Peyer's patch (tissue), 4 donors: ENCODE data around the gene SGSH. TPM values are rescaled to one million over a fixed set of nuclear protein-coding genes. Genes with fewer than 3 reads are reported as not detected.

Source experiments
- DNase-seq, 3 donors: peaks; one replicate each; pipeline ENCODE4 v3.0.0-alpha.2; 2017 to 2019
- H3K27ac ChIP-seq, 4 donors: fragments of 200-600 bp; sonication (generic); one replicate each; pipeline ENCODE4 v1.5.1; 2016 to 2019
- H3K27me3 ChIP-seq, 2 donors: fragments of 200-600 bp; sonication (generic); one replicate each; pipeline ENCODE4 v1.5.1; 2019
- H3K36me3 ChIP-seq, 3 donors: fragments of 200-600 bp; sonication (generic); one replicate each; pipeline ENCODE4 v1.5.1; 2016 to 2019
- H3K4me1 ChIP-seq, 4 donors: fragments of 200-600 bp; sonication (generic); one replicate each; pipeline ENCODE4 v1.5.1; 2016 to 2019
- H3K4me3 ChIP-seq, 4 donors: fragments of 200-600 bp; sonication (generic); 1 replicate in 3 of 4; 2 replicates in 1 of 4; pipeline ENCODE4 v1.5.1; 2016 to 2019; ENCODE audit warnings: mild to moderate bottlenecking in 1 of 4
- H3K9me3 ChIP-seq, 4 donors: fragments of 200-600 bp; sonication (generic); one replicate each; pipeline ENCODE4 v1.5.1; 2016 to 2019; ENCODE audit warnings: mild to moderate bottlenecking in 1 of 4
- CTCF ChIP-seq, 6 experiments: fragments of 450-650 bp in 4 of 6; fragments of 200-600 bp in 2 of 6; sonication (generic) in 1 of 6; IDR thresholded peaks; one replicate each; pipeline ENCODE4 v1.5.1; 2017 to 2019; ENCODE audit warnings: antibody characterized with exemption in 6 of 6, mild to moderate bottlenecking in 3 of 6, moderate library complexity in 1 of 6
- POLR2A ChIP-seq, 2 donors: fragments of 450-650 bp; IDR thresholded peaks; one replicate each; pipeline ENCODE4 v1.5.1; 2017; ENCODE audit warnings: antibody characterized with exemption in 2 of 2, mild to moderate bottlenecking in 2 of 2, moderate library complexity in 2 of 2
- total RNA-seq, 4 donors: library from RNA; depleted of rRNA; stranded (reverse); fragments of >200 nt; gene quantifications; one replicate each; pipeline ENCODE4 v1.1.0, GENCODE V29; 2016

Gene SGSH
- total RNA-seq, 4 donors from 2014 or later = 37.8 to 114 (median 60.6) TPM

- Histone ChIP-seq H3K4me1 (peaks cover 0 to 29% (median 8%) of the 10 kb centered on the region in 4 donors), H3K36me3 (no peaks in the 10 kb centered on the region), H3K4me3 (no peak overlapping the region), H3K27ac (peak overlapping the region in 2 of 4 donors; percentile 27 to 45), H3K27me3 (no peaks in the 10 kb centered on the region), H3K9me3 (no peaks in the 10 kb centered on the region)
- peak in 1 of 3 donors; percentile 59 for DNase-seq
- no peak for TF ChIP-seq CTCF (IDR thresholded peaks at IDR 0.05)
- TF ChIP-seq POLR2A (IDR thresholded peaks at IDR 0.05) = no peak
Observed at GRCh38 chr17:80257716-80258213, 37.6 kb upstream of the SGSH start.

GRCh38 chr17:80256034-80256350 lies 35.9 kb upstream of the SGSH start:
- Histone ChIP-seq H3K27me3 (no peaks in the 10 kb centered on the region), H3K4me1 (peaks cover 0 to 16% (median 2%) of the 10 kb centered on the region in 4 donors), H3K27ac (no peak overlapping the region), H3K9me3 (no peaks in the 10 kb centered on the region), H3K4me3 (no peak overlapping the region), H3K36me3 (peaks cover 0 to 5% (median 0%) of the 10 kb centered on the region in 3 donors)
- TF ChIP-seq POLR2A (IDR thresholded peaks at IDR 0.05) = no peak
- no peak for TF ChIP-seq CTCF (IDR thresholded peaks at IDR 0.05)
- DNase-seq = no peak

GRCh38 chr17:80254396-80255251 lies 34.5 kb upstream of the SGSH start:
- TF ChIP-seq CTCF (IDR thresholded peaks at IDR 0.05) = no peak
- TF ChIP-seq POLR2A (IDR thresholded peaks at IDR 0.05) = no peak
- H3K36me3 ChIP-seq = peaks cover 0 to 8% (median 0%) of the 10 kb centered on the region in 3 donors
- H3K4me1 ChIP-seq = peaks cover 0 to 16% (median 2%) of the 10 kb centered on the region in 4 donors
- H3K4me3 ChIP-seq = no peak overlapping the region
- no peaks in the 10 kb centered on the region for H3K9me3 ChIP-seq
- peak overlapping the region in 3 of 4 donors; percentile 46 to 77 (median 50) for H3K27ac ChIP-seq
- peak in 2 of 3 donors; percentile 50 to 70 for DNase-seq
- no peaks in the 10 kb centered on the region for H3K27me3 ChIP-seq

- TF ChIP-seq CTCF (IDR thresholded peaks at IDR 0.05) (no peak), POLR2A (IDR thresholded peaks at IDR 0.05) (no peak)
- no peaks in the 10 kb centered on the region for H3K9me3 ChIP-seq
- H3K27me3 ChIP-seq = no peaks in the 10 kb centered on the region
- DNase-seq = no peak
- peaks cover 0 to 8% (median 0%) of the 10 kb centered on the region in 3 donors for H3K36me3 ChIP-seq
- H3K4me1 ChIP-seq = peaks cover 0 to 16% (median 2%) of the 10 kb centered on the region in 4 donors
- H3K4me3 ChIP-seq = no peak overlapping the region
- H3K27ac ChIP-seq = no peak overlapping the region
Observed at GRCh38 chr17:80253631-80254395, 33.7 kb upstream of the SGSH start.

- Histone ChIP-seq H3K27ac (no peak overlapping the region), H3K27me3 (no peaks in the 10 kb centered on the region), H3K4me1 (peaks cover 0 to 16% (median 2%) of the 10 kb centered on the region in 4 donors), H3K9me3 (no peaks in the 10 kb centered on the region), H3K36me3 (peaks cover 0 to 13% (median 0%) of the 10 kb centered on the region in 3 donors), H3K4me3 (no peak overlapping the region)
- peak; percentile 76 to 88 (median 82) for DNase-seq
- peak; percentile 24 to 75 (median 71) for TF ChIP-seq CTCF (IDR thresholded peaks at IDR 0.05)
- TF ChIP-seq POLR2A (IDR thresholded peaks at IDR 0.05) = no peak
Observed at GRCh38 chr17:80252871-80253270, 32.7 kb upstream of the SGSH start.
